IMR-90 (cell line): ENCODE results near the gene ARHGEF38. TPM values are rescaled to one million over a fixed set of nuclear protein-coding genes. Genes with fewer than 3 reads are reported as not detected.

Experiments
- ATAC-seq: fragments of 200-7000 bp; cut with Tn5 transposase; 2 replicates; pipeline ENCODE4 v1.9.1; 2020; ENCODE audit warnings: low read depth, mild to moderate bottlenecking, moderate library complexity
- BruUV-seq: library from RNA; stranded (reverse); fragments of 400-500 nt; replicated peaks from 2 replicates; lab custom pipeline; 2021; lab: Mats Ljungman, UMichigan
- CTCF ChIA-PET: fragments of 300-600 bp; formaldehyde crosslinking; extraction: SDS; loops from one replicate; lab custom pipeline; 2021; ENCODE audit warnings: antibody characterized with exemption; lab: Yijun Ruan, JAX
- POLR2A ChIA-PET: fragments of 300-600 bp; sonication (Branson Sonifier 250); formaldehyde crosslinking; loops from one replicate; lab custom pipeline; 2022; ENCODE audit warnings: antibody characterized with exemption; ENCODE audit not compliant: unreplicated experiment; lab: Charles Lee
- DNase-seq: peaks from one replicate; pipeline ENCODE4 v3.0.0; 2013
- H2AFZ ChIP-seq: replicated peaks from 2 replicates; pipeline ENCODE3; 2013; ENCODE audit warnings: low read length, mild to moderate bottlenecking; ENCODE audit not compliant: poor library complexity
- H2AK5ac ChIP-seq: 2 replicates; pipeline ENCODE4 v1.6.1; 2013; ENCODE audit warnings: low read depth, low read length, inconsistent platforms
- H2AK9ac ChIP-seq: replicated peaks from 2 replicates; pipeline ENCODE3; 2013; ENCODE audit warnings: mild to moderate bottlenecking, low read depth, low read length, moderate library complexity; ENCODE audit not compliant: poor library complexity
- H2BK120ac ChIP-seq: 2 replicates; pipeline ENCODE4 v1.6.1; 2013; ENCODE audit warnings: low read depth, low read length, inconsistent platforms
- H2BK15ac ChIP-seq: 3 replicates; pipeline ENCODE4 v1.6.1; 2013; ENCODE audit warnings: low read depth, low read length, inconsistent platforms
- H2BK20ac ChIP-seq: 2 replicates; pipeline ENCODE4 v1.6.1; 2013; ENCODE audit warnings: low read depth, mild to moderate bottlenecking, inconsistent platforms, low read length, moderate library complexity
- H2BK5ac ChIP-seq: 2 replicates; pipeline ENCODE4 v1.6.1; 2013; ENCODE audit warnings: mild to moderate bottlenecking, low read depth, low read length, inconsistent platforms; ENCODE audit not compliant: poor library complexity, severe bottlenecking
- H3K14ac ChIP-seq: replicated peaks from 2 replicates; pipeline ENCODE4 v1.6.1; 2013; ENCODE audit warnings: low read depth, low read length, inconsistent platforms
- H3K18ac ChIP-seq: 2 replicates; pipeline ENCODE4 v1.6.1; 2013; ENCODE audit warnings: low read depth, low read length, control low read depth
- H3K23ac ChIP-seq: 2 replicates; pipeline ENCODE4 v1.6.1; 2013; ENCODE audit warnings: low read depth, low read length, inconsistent platforms
- H3K27ac ChIP-seq: 2 replicates; pipeline ENCODE4 v1.5.1; 2013; ENCODE audit warnings: mild to moderate bottlenecking, control low read depth, low read length; ENCODE audit not compliant: insufficient read depth
- H3K27me3 ChIP-seq: 2 replicates; pipeline ENCODE4 v1.6.1; 2013; ENCODE audit warnings: low read length; ENCODE audit not compliant: control insufficient read depth, insufficient read depth
- H3K36me3 ChIP-seq: 2 replicates; pipeline ENCODE4 v1.6.1; 2013; ENCODE audit warnings: low read length, mixed read lengths; ENCODE audit not compliant: control insufficient read depth, insufficient read depth
- H3K4ac ChIP-seq: 2 replicates; pipeline ENCODE4 v1.6.1; 2013; ENCODE audit warnings: low read depth, low read length, inconsistent platforms
- H3K4me1 ChIP-seq: 2 replicates; pipeline ENCODE4 v1.6.1; 2013; ENCODE audit warnings: low read length, mixed read lengths; ENCODE audit not compliant: control insufficient read depth, insufficient read depth
- H3K4me2 ChIP-seq: 2 replicates; pipeline ENCODE4 v1.6.1; 2013; ENCODE audit warnings: low read depth, mild to moderate bottlenecking, control low read depth, low read length, moderate library complexity
- H3K4me3 ChIP-seq: 2 replicates; pipeline ENCODE4 v1.5.1; 2013; ENCODE audit warnings: low read depth, mild to moderate bottlenecking, control low read depth, low read length, moderate library complexity; ENCODE audit not compliant: insufficient read depth
- H3K56ac ChIP-seq: 2 replicates; pipeline ENCODE4 v1.6.1; 2013; ENCODE audit warnings: low read length, inconsistent platforms; ENCODE audit not compliant: insufficient read depth; ENCODE audit errors: extremely low read depth
- H3K79me1 ChIP-seq, 2 experiments: 2 replicates each; pipeline ENCODE4 v1.6.1; 2013; ENCODE audit warnings: low read length in 2 of 2, inconsistent platforms in 1 of 2, low read depth in 1 of 2
- H3K9ac ChIP-seq: 2 replicates; pipeline ENCODE4 v1.6.1; 2013; ENCODE audit warnings: low read depth, low read length, control low read depth
- H3K9me1 ChIP-seq: 2 replicates; pipeline ENCODE4 v1.6.1; 2013; ENCODE audit warnings: low read length, inconsistent platforms; ENCODE audit not compliant: insufficient read depth
- H3K9me3 ChIP-seq: 2 replicates; pipeline ENCODE4 v1.6.1; 2013; ENCODE audit warnings: low read length; ENCODE audit not compliant: control insufficient read depth, insufficient read depth
- H4K20me1 ChIP-seq: 2 replicates; pipeline ENCODE4 v1.6.1; 2013; ENCODE audit warnings: low read length, inconsistent platforms; ENCODE audit not compliant: insufficient read depth
- H4K5ac ChIP-seq: 2 replicates; pipeline ENCODE4 v1.6.1; 2013; ENCODE audit warnings: mild to moderate bottlenecking, low read depth, low read length, control low read depth
- H4K8ac ChIP-seq, 2 experiments: 2 replicates each; pipeline ENCODE4 v1.6.1; 2013; ENCODE audit warnings: low read depth in 2 of 2, low read length in 2 of 2, control low read depth in 1 of 2, inconsistent platforms in 1 of 2
- H4K91ac ChIP-seq: 2 replicates; pipeline ENCODE4 v1.6.1; 2013; ENCODE audit warnings: low read depth, low read length, inconsistent platforms; ENCODE audit not compliant: insufficient read depth
- BHLHE40 ChIP-seq: fragments of 150-350 bp; IDR thresholded peaks from 2 replicates; pipeline ENCODE4 v1.6.1; 2016; ENCODE audit warnings: mild to moderate bottlenecking, low read depth, low read length
- CEBPB ChIP-seq: IDR thresholded peaks from 2 replicates; pipeline ENCODE4 v1.6.1; 2012; ENCODE audit warnings: low read depth, low read length, improper control_type of control experiment
- FOS ChIP-seq: fragments of 150-350 bp; IDR thresholded peaks from 2 replicates; pipeline ENCODE4 v1.6.1; 2016; ENCODE audit warnings: low read depth, low read length
- RAD21 ChIP-seq: IDR thresholded peaks from 2 replicates; pipeline ENCODE4 v1.6.1; 2012; ENCODE audit warnings: low read length, improper control_type of control experiment
- SMC3 ChIP-seq: fragments of 150-350 bp; IDR thresholded peaks from 2 replicates; pipeline ENCODE4 v1.6.1; 2016; ENCODE audit warnings: low read depth, mild to moderate bottlenecking, antibody characterized with exemption, low read length, moderate library complexity
- WGBS, 2 experiments: methylation state at CpG; one replicate each; pipeline versions ENCODE4 v1.1.5 to v1.1.7; 2013; ENCODE audit warnings: missing lambda C conversion rate in 2 of 2; ENCODE audit not compliant: insufficient read length in 1 of 2; ENCODE audit errors: extremely low coverage in 2 of 2; 5-methylcytosine and 5-hydroxymethylcytosine counted together
- dilution Hi-C: fragments of 300-500 bp; cut with HindIII; formaldehyde crosslinking; loops from one replicate; pipeline ENCODE4 v1.14.3; 2018; ENCODE audit warnings: low sequenced_read_pairs; ENCODE audit not compliant: unreplicated experiment
- in situ Hi-C: fragments of 300-500 bp; cut with MboI; formaldehyde crosslinking; loops from 3 replicates; pipeline ENCODE4 v1.14.3; 2019; ENCODE audit warnings: low sequenced_read_pairs, inconsistent platforms, mixed read lengths
- intact Hi-C: fragments of 100-400 bp; cut with micrococcal nuclease; formaldehyde crosslinking; loops from 2 replicates; pipeline ENCODE4 v1.10.0; 2022
- polyA plus RNA-seq, 3 experiments: library from polyadenylated mRNA; depleted of rRNA; stranded (reverse); fragments of >200 nt; gene quantifications; 2 replicates each; pipeline ENCODE4 v1.2.3, GENCODE V29; 2012; ENCODE audit warnings: low replicate concordance in 1 of 3
- total RNA-seq: library from RNA; depleted of rRNA; stranded (reverse); fragments of >200 nt; gene quantifications from 2 replicates; pipeline ENCODE4 v1.2.3, GENCODE V29; 2012
- TF ChIP-seq, protein P1 (sequence below): conservative IDR thresholded peaks from 2 replicates; pipeline ENCODE4 v1.5.1; 2012; ENCODE audit warnings: mild to moderate bottlenecking, low read depth, low read length, improper control_type of control experiment
- TF ChIP-seq, protein P2 (sequence below): fragments of 150-350 bp; IDR thresholded peaks from 2 replicates; pipeline ENCODE4 v1.6.1; 2017; ENCODE audit warnings: mild to moderate bottlenecking, antibody characterized with exemption, low read length, low read depth
- TF ChIP-seq, protein P3 (sequence below): fragments of 150-350 bp; IDR thresholded peaks from 2 replicates; pipeline ENCODE4 v1.6.1; 2016; ENCODE audit warnings: low read depth, mild to moderate bottlenecking, low read length, moderate library complexity, borderline replicate concordance

Gene ARHGEF38
- total and polyA plus RNA-seq, 2 of the 4 experiments (the other 2 are of a cell fraction), result not detected

DNA sequence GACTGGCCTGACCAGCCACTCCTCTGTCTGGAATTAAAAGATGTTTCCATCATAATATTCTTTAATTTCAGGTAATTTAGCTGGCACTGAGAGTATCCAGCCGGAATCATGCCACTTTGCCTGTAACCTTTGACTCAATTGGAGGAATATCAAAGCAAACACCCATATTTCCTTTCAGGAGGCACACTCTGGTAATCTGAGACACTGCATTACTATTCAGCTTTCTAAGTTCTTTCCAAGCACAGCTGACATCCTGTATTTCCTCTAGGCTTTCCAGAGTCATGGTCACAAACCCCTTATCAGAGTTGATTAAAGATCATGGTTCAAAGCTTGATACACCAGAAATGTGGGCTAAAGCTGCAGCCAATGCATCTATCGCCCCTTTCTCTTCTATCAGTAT is 126.8 kb downstream of the ARHGEF38 start:
- no peaks in the 10 kb centered on the region for H3K4me1 ChIP-seq
- no peak overlapping the region for H3K23ac ChIP-seq
- no peak overlapping the region for H2BK120ac ChIP-seq
- no peak overlapping the region for H2AFZ ChIP-seq
- no peaks in the 10 kb centered on the region for H4K20me1 ChIP-seq
- no peak overlapping the region for H2BK5ac ChIP-seq
- no peak overlapping the region for H3K27ac ChIP-seq
- ATAC-seq (no peak), DNase-seq (no peak)
- no TSS peak for BruUV-seq
- no peak overlapping the region for H3K9ac ChIP-seq
- dilution Hi-C loops, result no loop called here
- no peak overlapping the region for H4K8ac ChIP-seq
- no peaks in the 10 kb centered on the region for H3K79me1 ChIP-seq
- no peak overlapping the region for H3K14ac ChIP-seq
- intact Hi-C loops, result no loop called here
- H2AK5ac ChIP-seq, result no peak overlapping the region
- ChIA-PET CTCF (interaction anchor here (0.6 kb wide), 1 partner anchor 260 kb away, joined by 6 read pairs; no protein-coding TSS in a partner anchor), POLR2A (no interaction called here)
- no peaks in the 10 kb centered on the region for H3K9me3 ChIP-seq
- peaks cover 5% of the 10 kb centered on the region for H3K36me3 ChIP-seq
- H3K4me3 ChIP-seq, result no peak overlapping the region
- no peak overlapping the region for H2BK20ac ChIP-seq
- 0 out of 2 replicates have a peak, but pooled peaks cover 3% of the 10 kb centered on the region for H3K9me1 ChIP-seq
- H3K18ac ChIP-seq, result no peak overlapping the region
- in situ Hi-C loops, result no loop called here
- TF ChIP-seq, protein P1, sequence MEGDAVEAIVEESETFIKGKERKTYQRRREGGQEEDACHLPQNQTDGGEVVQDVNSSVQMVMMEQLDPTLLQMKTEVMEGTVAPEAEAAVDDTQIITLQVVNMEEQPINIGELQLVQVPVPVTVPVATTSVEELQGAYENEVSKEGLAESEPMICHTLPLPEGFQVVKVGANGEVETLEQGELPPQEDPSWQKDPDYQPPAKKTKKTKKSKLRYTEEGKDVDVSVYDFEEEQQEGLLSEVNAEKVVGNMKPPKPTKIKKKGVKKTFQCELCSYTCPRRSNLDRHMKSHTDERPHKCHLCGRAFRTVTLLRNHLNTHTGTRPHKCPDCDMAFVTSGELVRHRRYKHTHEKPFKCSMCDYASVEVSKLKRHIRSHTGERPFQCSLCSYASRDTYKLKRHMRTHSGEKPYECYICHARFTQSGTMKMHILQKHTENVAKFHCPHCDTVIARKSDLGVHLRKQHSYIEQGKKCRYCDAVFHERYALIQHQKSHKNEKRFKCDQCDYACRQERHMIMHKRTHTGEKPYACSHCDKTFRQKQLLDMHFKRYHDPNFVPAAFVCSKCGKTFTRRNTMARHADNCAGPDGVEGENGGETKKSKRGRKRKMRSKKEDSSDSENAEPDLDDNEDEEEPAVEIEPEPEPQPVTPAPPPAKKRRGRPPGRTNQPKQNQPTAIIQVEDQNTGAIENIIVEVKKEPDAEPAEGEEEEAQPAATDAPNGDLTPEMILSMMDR, result no peak
- TF ChIP-seq, protein P2, sequence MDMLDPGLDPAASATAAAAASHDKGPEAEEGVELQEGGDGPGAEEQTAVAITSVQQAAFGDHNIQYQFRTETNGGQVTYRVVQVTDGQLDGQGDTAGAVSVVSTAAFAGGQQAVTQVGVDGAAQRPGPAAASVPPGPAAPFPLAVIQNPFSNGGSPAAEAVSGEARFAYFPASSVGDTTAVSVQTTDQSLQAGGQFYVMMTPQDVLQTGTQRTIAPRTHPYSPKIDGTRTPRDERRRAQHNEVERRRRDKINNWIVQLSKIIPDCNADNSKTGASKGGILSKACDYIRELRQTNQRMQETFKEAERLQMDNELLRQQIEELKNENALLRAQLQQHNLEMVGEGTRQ, result no peak
- TF ChIP-seq BHLHE40 (no peak), SMC3 (no peak), FOS (no peak), CEBPB (no peak), RAD21 (no peak)
- TF ChIP-seq, protein P3, sequence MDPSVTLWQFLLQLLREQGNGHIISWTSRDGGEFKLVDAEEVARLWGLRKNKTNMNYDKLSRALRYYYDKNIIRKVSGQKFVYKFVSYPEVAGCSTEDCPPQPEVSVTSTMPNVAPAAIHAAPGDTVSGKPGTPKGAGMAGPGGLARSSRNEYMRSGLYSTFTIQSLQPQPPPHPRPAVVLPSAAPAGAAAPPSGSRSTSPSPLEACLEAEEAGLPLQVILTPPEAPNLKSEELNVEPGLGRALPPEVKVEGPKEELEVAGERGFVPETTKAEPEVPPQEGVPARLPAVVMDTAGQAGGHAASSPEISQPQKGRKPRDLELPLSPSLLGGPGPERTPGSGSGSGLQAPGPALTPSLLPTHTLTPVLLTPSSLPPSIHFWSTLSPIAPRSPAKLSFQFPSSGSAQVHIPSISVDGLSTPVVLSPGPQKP, result no peak
- H3K27me3 ChIP-seq, result no peaks in the 10 kb centered on the region
- no peak overlapping the region for H4K5ac ChIP-seq
- H3K4me2 ChIP-seq, result no peak overlapping the region
- no peak overlapping the region for H2AK9ac ChIP-seq
- H3K4ac ChIP-seq, result no peak overlapping the region
- 25% methylated on average over 1 of the region's 2 CpGs; no CpG with 5 or more reads in 1 of the 2 experiments for WGBS, 2 experiments
- H3K56ac ChIP-seq, result no peak overlapping the region
- no peak overlapping the region for H4K91ac ChIP-seq
- H2BK15ac ChIP-seq, result no peak overlapping the region
